Ecto neural progenitor cell (in vitro differentiated cells): ENCODE data around the gene HMCN2.

Source experiments
- DNase-seq: peaks from one replicate; pipeline ENCODE4 v3.0.0-alpha.2; 2018; ENCODE audit warnings: low spot score

HMCN2 gene

GRCh38 chr9:130471411-130472183, 206.0 kb downstream of the HMCN2 start:
- DNase-seq = no peak

GRCh38 chr9:130472184-130472705, 206.7 kb downstream of the HMCN2 start:
- no peak for DNase-seq

- no peak for DNase-seq
Observed at GRCh38 chr9:130473009-130473408, 207.4 kb downstream of the HMCN2 start.

GRCh38 chr9:130473566-130473965, 208.0 kb downstream of the HMCN2 start:
- no peak for DNase-seq

- DNase-seq = no peak
Observed at GRCh38 chr9:130474106-130474505, 208.5 kb downstream of the HMCN2 start.

GRCh38 chr9:130476151-130476730, 210.7 kb downstream of the HMCN2 start:
- DNase-seq = no peak

- DNase-seq = no peak
Observed at GRCh38 chr9:130477564-130477963, 212.0 kb downstream of the HMCN2 start.

GRCh38 chr9:130478152-130478551, 212.6 kb downstream of the HMCN2 start:
- DNase-seq = no peak

GRCh38 chr9:130478736-130479575, 213.4 kb downstream of the HMCN2 start:
- DNase-seq = peak; percentile 81

- no peak for DNase-seq
Observed at GRCh38 chr9:130479587-130479986, 214.0 kb downstream of the HMCN2 start.

- DNase-seq = peak; percentile 91
Observed at GRCh38 chr9:130480673-130481072, 215.1 kb downstream of the HMCN2 start.

- no peak for DNase-seq
Observed at GRCh38 chr9:130482463-130482862, 216.9 kb downstream of the HMCN2 start.

- DNase-seq = no peak
Observed at GRCh38 chr9:130483371-130483971, 217.9 kb downstream of the HMCN2 start.
